ENCODE results near the gene ST8SIA5. TPM values are rescaled to one million over a fixed set of nuclear protein-coding genes. Genes with fewer than 3 reads are reported as not detected.

The ST8SIA5 gene
- total and polyA plus RNA-seq, 9 of the 15 experiments (the other 6 are each of a cell fraction or from before 2014, with no cell fraction given), result 0.03 to 0.33 (median 0.06) TPM; not detected in 5

DNA sequence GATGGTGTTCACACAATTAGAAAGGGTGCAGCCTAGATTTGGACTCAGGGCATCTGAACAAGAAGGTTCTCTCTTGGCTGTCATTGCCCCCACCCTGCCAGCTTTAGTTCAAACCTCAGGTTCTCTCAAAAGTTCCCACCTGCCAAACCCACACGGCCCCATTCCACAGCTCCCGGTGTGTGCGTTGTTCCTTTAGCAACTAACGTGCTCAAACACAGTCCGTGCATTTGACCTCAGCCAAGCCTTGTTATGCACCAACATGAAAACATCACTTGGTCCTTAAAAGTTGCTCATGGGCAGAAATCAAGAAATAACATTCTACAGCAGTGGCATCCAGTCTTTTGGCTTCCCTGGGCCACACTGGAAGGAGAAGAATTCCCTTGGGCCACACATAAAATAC lies 131.8 kb downstream of the ST8SIA5 start:
- ChIA-PET POLR2A (no interaction called here), CTCF (ENCODE audit: low intra/inter-chr PET ratio) (no interaction called here)
- Histone ChIP-seq H3K27ac (ENCODE audit: extremely low read depth, low read depth, low read length) (no peak overlapping the region), H3K4me3 (no peak overlapping the region), H3K9me1 (ENCODE audit: control insufficient read depth, insufficient read depth, low read length) (no peaks in the 10 kb centered on the region), H3K9me3 (replicated peaks; ENCODE audit: control insufficient read depth, insufficient read depth, low read depth, low read length) (no peaks in the 10 kb centered on the region), H3K79me2 (ENCODE audit: control insufficient read depth, insufficient read depth, low read length) (no peaks in the 10 kb centered on the region), H3K9ac (ENCODE audit: insufficient read depth in 1 of 2, low read depth in 2 of 2, low read length in 2 of 2) (no peak overlapping the region), H3K4me1 (replicated peaks in 1 of 2; ENCODE audit: control insufficient read depth in 2 of 2, insufficient read depth in 2 of 2, low read length in 2 of 2) (peaks cover 0 to 5% of the 10 kb centered on the region in 2 experiments; a peak in 2 of 5 replicates), H2AFZ (ENCODE audit: low read depth, low read length) (no peak overlapping the region), H3K4me2 (ENCODE audit: insufficient read depth, low read length) (no peak overlapping the region), H3K36me3 (ENCODE audit: control insufficient read depth, insufficient read depth, low read length) (no peaks in the 10 kb centered on the region), H3K27me3 (ENCODE audit: control insufficient read depth in 2 of 2, insufficient read depth in 2 of 2, low read length in 2 of 2) (no peaks in the 10 kb centered on the region; a peak in 1 of 5 replicates), H4K20me1 (replicated peaks; ENCODE audit: control insufficient read depth, insufficient read depth, low read length) (no peaks in the 10 kb centered on the region)
- no peak for FAIRE-seq
- WGBS (ENCODE audit: insufficient coverage, low coverage, missing lambda C conversion rate), result 0% methylated on average over 5 of the region's 5 CpGs
- in situ Hi-C loops (cut with MboI), result no loop called here
- intact Hi-C loops (cut with micrococcal nuclease), result loop anchor here (10.0 kb wide), 1 partner anchor 70 kb away; no protein-coding TSS in a partner anchor
- no peak for ATAC-seq
- no TSS peak for BruUV-seq (replicated peaks)
- no peak for DNase-seq (ENCODE audit: extremely low read depth in 1 of 4, low spot score in 3 of 4)
- no peak for TF ChIP-seq RBBP5 (IDR thresholded peaks at IDR 0.05; ENCODE audit: borderline replicate concordance, insufficient read depth, low read length, poor library complexity, severe bottlenecking)
- no peak for TF ChIP-seq ESRRA (IDR thresholded peaks at IDR 0.05; ENCODE audit: borderline replicate concordance, low read depth)
- no peak for TF ChIP-seq ZFPM2 (CRISPR knock-in tag; IDR thresholded peaks at IDR 0.05)
- no peak for TF ChIP-seq JUNB (CRISPR knock-in tag; conservative IDR thresholded peaks at IDR 0.05)
- no peak for TF ChIP-seq ARID2 (IDR thresholded peaks at IDR 0.05)
- no peak for TF ChIP-seq ZNF431 (CRISPR knock-in tag; IDR thresholded peaks at IDR 0.05)
- TF ChIP-seq CREBBP (IDR thresholded peaks at IDR 0.05; ENCODE audit: low read depth, low read length), result no peak
- TF ChIP-seq POLR2A (conservative IDR thresholded peaks at IDR 0.05), result no peak
- TF ChIP-seq SAFB2 (IDR thresholded peaks at IDR 0.05; ENCODE audit: borderline replicate concordance, low read depth, low read length, severe bottlenecking), result no peak
- no peak for TF ChIP-seq TRIM28 (IDR thresholded peaks at IDR 0.05)
- no peak for TF ChIP-seq MAFK (IDR thresholded peaks at IDR 0.05; ENCODE audit: low read length)
- no peak for TF ChIP-seq FOXP1 (CRISPR knock-in tag; IDR thresholded peaks at IDR 0.05)
- no peak for TF ChIP-seq IRF2 (CRISPR knock-in tag; IDR thresholded peaks at IDR 0.05)
- TF ChIP-seq MTA1 (IDR thresholded peaks at IDR 0.05; ENCODE audit: borderline replicate concordance), result no peak
- no peak for TF ChIP-seq ZNF175 (CRISPR knock-in tag; IDR thresholded peaks at IDR 0.05; ENCODE audit: low read depth)
- TF ChIP-seq FOXK1 (CRISPR knock-in tag; IDR thresholded peaks at IDR 0.05; ENCODE audit: borderline replicate concordance), result no peak
- TF ChIP-seq, protein P1, sequence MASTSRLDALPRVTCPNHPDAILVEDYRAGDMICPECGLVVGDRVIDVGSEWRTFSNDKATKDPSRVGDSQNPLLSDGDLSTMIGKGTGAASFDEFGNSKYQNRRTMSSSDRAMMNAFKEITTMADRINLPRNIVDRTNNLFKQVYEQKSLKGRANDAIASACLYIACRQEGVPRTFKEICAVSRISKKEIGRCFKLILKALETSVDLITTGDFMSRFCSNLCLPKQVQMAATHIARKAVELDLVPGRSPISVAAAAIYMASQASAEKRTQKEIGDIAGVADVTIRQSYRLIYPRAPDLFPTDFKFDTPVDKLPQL (IDR thresholded peaks at IDR 0.05; ENCODE audit: extremely low read depth, insufficient read length), result no peak
